ENCODE results near the gene TFDP3. TPM values are rescaled to one million over a fixed set of nuclear protein-coding genes. Genes with fewer than 3 reads are reported as not detected.

TFDP3 gene
- total RNA-seq, 4 donors from 2014 or later = not detected

DNA sequence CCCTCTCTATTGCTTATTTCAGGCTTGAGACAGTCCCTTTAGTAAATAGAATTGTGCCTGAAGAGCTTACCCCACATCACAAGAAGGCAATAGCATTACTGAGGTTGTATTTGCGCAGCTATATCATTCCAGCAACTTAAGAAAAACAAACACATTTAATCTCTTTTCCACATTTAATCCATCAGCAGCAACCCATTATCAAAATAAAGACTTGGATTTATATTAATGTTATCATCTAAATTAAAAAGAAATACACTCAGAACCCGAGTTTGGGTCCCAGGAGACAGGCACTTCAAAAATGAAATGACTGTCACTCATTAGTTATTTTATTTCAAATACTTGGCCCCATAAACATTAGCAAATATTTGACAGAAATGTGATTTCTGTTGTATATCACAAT lies 10.4 kb downstream of the TFDP3 start:
- H3K4me1 ChIP-seq = no peaks in the 10 kb centered on the region
- no peaks in the 10 kb centered on the region for H3K27me3 ChIP-seq
- intact Hi-C loops (cut with DNase I; ENCODE audit: low total_unique reads) = no loop called here
- no peaks in the 10 kb centered on the region for H3K9me3 ChIP-seq
- WGBS, 2 donors (ENCODE audit: low coverage in 1 of 2) = 60% methylated on average over 2 of the region's 2 CpGs; no CpG with 5 or more reads in 1 of the 2 donors
- in situ Hi-C loops (cut with MboI; ENCODE audit: low pct_ligation_motif_present in 1 of 4, low pct_unique_long_range_greater_than_20kb in 1 of 4, low sequenced_read_pairs in 3 of 4) = no loop called here
- H3K4me3 ChIP-seq = no peak overlapping the region
- no peak for TF ChIP-seq POLR2AphosphoS5 (IDR thresholded peaks at IDR 0.05)
- no peak for TF ChIP-seq EP300 (IDR thresholded peaks at IDR 0.05; ENCODE audit: low read depth)
- no peak for TF ChIP-seq POLR2A (IDR thresholded peaks at IDR 0.05)
- TF ChIP-seq, protein P1, sequence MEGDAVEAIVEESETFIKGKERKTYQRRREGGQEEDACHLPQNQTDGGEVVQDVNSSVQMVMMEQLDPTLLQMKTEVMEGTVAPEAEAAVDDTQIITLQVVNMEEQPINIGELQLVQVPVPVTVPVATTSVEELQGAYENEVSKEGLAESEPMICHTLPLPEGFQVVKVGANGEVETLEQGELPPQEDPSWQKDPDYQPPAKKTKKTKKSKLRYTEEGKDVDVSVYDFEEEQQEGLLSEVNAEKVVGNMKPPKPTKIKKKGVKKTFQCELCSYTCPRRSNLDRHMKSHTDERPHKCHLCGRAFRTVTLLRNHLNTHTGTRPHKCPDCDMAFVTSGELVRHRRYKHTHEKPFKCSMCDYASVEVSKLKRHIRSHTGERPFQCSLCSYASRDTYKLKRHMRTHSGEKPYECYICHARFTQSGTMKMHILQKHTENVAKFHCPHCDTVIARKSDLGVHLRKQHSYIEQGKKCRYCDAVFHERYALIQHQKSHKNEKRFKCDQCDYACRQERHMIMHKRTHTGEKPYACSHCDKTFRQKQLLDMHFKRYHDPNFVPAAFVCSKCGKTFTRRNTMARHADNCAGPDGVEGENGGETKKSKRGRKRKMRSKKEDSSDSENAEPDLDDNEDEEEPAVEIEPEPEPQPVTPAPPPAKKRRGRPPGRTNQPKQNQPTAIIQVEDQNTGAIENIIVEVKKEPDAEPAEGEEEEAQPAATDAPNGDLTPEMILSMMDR (IDR thresholded peaks at IDR 0.05) = no peak
- H3K36me3 ChIP-seq = no peaks in the 10 kb centered on the region
- no peak for DNase-seq
- H3K27ac ChIP-seq = no peak overlapping the region

DNA sequence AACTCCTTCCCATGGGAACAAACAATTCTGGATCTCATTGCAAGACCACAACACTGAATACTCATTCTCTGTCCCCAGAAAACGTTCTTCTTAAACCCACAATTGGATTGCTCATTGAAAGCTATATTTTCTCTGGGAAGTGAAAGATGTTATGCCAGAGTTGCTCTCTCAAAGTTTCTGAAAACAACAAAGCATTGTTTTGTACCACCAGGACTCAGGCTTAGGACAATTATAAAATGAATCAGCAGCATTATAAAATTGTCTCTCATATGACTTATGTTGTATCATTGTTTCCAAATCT lies 26.5 kb downstream of the TFDP3 start:
- no peak for TF ChIP-seq POLR2A (IDR thresholded peaks at IDR 0.05)
- TF ChIP-seq, protein P1 (IDR thresholded peaks at IDR 0.05) = no peak
- no peak for TF ChIP-seq EP300 (IDR thresholded peaks at IDR 0.05; ENCODE audit: low read depth)
- no peak for TF ChIP-seq POLR2AphosphoS5 (IDR thresholded peaks at IDR 0.05)
- 5% methylated on average over 1 of the region's 1 CpG; no CpG with 5 or more reads in 1 of the 2 donors for WGBS, 2 donors (ENCODE audit: low coverage in 1 of 2)
- DNase-seq = no peak

DNA sequence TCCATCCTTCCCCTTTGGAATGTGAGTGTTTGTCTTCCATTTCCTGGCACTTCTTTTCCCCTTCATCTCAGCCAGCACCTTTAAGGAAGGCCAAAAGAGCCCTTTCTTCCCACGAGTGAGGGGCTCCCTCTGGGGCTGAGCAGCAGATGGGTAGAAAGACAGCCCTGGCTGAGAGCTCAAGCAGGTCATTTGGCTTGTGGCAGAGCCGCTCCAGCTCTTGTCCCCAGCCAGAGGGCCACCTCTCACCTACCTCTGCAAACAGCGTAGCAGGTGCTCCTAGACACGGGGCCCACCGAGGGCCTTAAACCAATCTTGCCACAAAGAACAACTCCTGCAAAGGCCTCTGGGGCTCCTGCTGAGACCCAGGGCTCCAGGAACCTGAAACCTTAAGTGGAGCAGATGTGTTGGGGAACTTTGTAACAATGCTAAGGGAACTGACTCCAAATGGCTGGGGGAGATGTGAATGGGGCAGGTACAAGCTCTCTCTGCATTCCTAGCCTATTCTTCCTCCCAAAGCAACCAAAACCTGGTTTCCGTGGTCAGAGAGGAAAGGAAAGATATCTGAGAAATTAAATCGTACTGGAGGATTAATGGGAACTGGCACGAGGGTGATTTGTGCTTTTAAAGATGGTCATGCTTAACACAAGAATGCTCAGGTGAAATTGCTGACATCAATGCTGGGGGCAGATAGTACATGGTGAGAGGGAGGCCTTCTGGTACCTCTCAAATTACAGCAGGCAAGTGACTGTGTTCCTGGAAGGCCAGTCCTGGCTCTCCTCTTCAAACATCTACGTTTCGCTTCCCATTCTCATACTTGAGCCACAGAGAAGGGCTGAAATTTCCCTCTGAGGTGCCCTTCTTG lies 27.0 kb downstream of the TFDP3 start:
- no peak overlapping the region for H3K27ac ChIP-seq
- H3K36me3 ChIP-seq = no peaks in the 10 kb centered on the region
- DNase-seq = no peak
- H3K4me3 ChIP-seq = no peak overlapping the region
- no peaks in the 10 kb centered on the region for H3K4me1 ChIP-seq
- 76% methylated on average over 10 of the region's 10 CpGs; no CpG with 5 or more reads in 1 of the 2 donors for WGBS, 2 donors (ENCODE audit: low coverage in 1 of 2)
- TF ChIP-seq EP300 (IDR thresholded peaks at IDR 0.05; ENCODE audit: low read depth) = no peak
- TF ChIP-seq POLR2A (IDR thresholded peaks at IDR 0.05) = no peak
- no peak for TF ChIP-seq POLR2AphosphoS5 (IDR thresholded peaks at IDR 0.05)
- TF ChIP-seq, protein P1 (IDR thresholded peaks at IDR 0.05) = no peak
- intact Hi-C loops (cut with DNase I; ENCODE audit: low total_unique reads) (no loop called here), in situ Hi-C loops (cut with MboI; ENCODE audit: low pct_ligation_motif_present in 1 of 4, low pct_unique_long_range_greater_than_20kb in 1 of 4, low sequenced_read_pairs in 3 of 4) (no loop called here)
- no peaks in the 10 kb centered on the region for H3K27me3 ChIP-seq
- H3K9me3 ChIP-seq = no peaks in the 10 kb centered on the region

More for the DNA sequence above, 26.5 kb downstream of the TFDP3 start:
- Histone ChIP-seq H3K9me3 (no peaks in the 10 kb centered on the region), H3K27ac (no peak overlapping the region), H3K36me3 (no peaks in the 10 kb centered on the region), H3K27me3 (no peaks in the 10 kb centered on the region), H3K4me1 (no peaks in the 10 kb centered on the region), H3K4me3 (no peak overlapping the region)
- intact Hi-C loops (cut with DNase I; ENCODE audit: low total_unique reads) = no loop called here
- in situ Hi-C loops (cut with MboI; ENCODE audit: low pct_ligation_motif_present in 1 of 4, low pct_unique_long_range_greater_than_20kb in 1 of 4, low sequenced_read_pairs in 3 of 4) = no loop called here

DNA sequence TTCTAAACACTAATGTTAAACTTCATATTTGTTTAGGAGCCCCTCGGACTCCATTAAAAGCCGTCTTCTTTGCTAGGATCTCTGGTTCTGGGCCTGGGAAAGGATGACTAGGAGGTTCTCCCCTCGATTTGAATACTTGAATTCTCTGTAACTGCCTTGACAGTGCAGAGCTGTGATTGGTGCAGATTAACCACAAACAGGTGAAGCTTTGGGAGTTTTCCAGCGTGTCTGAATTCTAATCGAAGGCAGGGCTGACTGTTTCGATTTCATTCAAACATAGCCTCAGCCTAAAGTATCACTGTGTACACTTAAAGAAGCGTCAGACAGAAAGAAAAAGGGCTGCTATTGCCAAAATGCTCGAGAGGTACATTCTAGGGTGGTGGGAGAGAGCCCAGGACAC lies 29.0 kb downstream of the TFDP3 start:
- 65 to 70% methylated on average over 3 to 8 of the region's 8 CpGs for WGBS, 2 donors (ENCODE audit: low coverage in 1 of 2)
- in situ Hi-C loops (cut with MboI; ENCODE audit: low pct_ligation_motif_present in 1 of 4, low pct_unique_long_range_greater_than_20kb in 1 of 4, low sequenced_read_pairs in 3 of 4) (no loop called here), intact Hi-C loops (cut with DNase I; ENCODE audit: low total_unique reads) (no loop called here)
- no peaks in the 10 kb centered on the region for H3K27me3 ChIP-seq
- TF ChIP-seq POLR2AphosphoS5 (IDR thresholded peaks at IDR 0.05) = no peak
- TF ChIP-seq POLR2A (IDR thresholded peaks at IDR 0.05) = no peak
- TF ChIP-seq EP300 (IDR thresholded peaks at IDR 0.05; ENCODE audit: low read depth) = no peak
- TF ChIP-seq, protein P1 (IDR thresholded peaks at IDR 0.05) = no peak
- no peaks in the 10 kb centered on the region for H3K4me1 ChIP-seq
- no peak overlapping the region for H3K27ac ChIP-seq
- H3K36me3 ChIP-seq = no peaks in the 10 kb centered on the region
- DNase-seq = no peak
- no peaks in the 10 kb centered on the region for H3K9me3 ChIP-seq
- no peak overlapping the region for H3K4me3 ChIP-seq
